ENCODE measurements around the gene EPHA8. TPM values are rescaled to one million over a fixed set of nuclear protein-coding genes. Genes with fewer than 3 reads are reported as not detected.

The EPHA8 gene
- total RNA-seq, 1 donor from 2014 or later, result not detected

DNA sequence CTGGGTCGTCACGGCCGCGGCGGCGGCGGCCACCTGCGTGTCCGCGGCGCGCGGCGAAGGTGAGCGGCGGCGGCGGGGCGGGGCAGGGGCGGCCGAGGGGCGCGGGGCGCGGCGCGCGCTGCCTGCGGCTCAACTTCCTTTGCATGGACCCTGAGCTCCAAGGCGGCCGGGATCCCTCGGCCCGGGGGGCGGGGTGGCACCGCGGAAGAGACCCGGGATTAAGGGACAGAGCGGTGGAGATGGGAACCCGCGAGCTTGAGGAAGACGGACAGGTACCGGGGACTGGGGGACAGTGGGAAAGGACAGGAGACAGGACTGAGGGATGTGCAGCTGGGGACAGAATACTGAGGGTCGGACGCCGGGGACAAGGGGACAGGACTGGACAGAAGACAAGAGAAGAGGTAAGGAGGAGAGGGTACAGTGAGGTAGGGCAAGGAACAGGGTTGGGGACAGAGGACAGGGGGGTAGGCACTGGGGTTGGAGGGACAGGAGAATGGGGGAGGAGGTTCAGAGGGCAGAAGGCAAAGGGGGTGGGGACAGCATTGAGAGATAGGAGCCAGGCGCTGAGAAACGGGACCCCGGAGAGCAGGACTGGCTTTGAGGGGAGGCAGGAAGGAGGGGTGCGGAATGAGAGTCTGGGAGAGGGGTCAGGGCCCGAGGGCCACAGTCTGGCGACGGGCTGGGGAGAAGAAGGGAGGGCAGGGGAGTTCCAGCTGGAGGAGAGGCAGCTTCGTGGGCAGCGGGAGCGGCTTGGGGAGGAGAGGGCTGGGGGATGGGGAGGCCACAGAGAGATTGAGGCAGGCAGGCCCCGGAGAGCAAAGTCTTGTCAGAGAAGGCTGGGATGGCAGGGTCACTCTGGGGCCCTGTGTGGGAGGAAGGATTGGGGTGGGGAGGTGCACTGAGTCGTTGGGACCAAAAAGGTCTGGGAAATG, 648 bp downstream of the EPHA8 start:
- no peak for DNase-seq (ENCODE audit: low spot score)

- DNase-seq (ENCODE audit: low spot score), result no peak
Observed at GRCh38 chr1:22566161-22566560, 2.9 kb downstream of the EPHA8 start.

DNA sequence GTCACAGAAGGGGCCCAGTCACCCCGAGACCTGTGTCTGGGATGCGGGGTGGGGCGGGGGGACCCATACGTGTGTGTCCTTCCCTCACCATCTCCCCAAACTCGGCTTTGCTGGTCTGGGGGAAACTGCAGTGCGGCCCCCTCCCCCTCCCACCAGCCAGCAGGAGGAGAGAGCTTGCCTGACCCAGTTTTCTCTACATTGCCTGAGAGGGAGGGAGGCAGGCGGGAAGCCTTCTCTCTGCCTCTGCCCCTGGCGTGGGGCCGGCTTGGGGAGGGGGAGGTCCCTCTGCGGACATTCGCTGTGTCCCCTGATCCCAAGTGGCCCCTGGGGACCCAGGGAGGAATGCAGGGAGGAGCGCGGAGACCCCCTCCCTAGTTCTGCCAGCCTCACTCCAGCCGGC, 3.9 kb downstream of the EPHA8 start:
- no peak for DNase-seq (ENCODE audit: low spot score)

DNA sequence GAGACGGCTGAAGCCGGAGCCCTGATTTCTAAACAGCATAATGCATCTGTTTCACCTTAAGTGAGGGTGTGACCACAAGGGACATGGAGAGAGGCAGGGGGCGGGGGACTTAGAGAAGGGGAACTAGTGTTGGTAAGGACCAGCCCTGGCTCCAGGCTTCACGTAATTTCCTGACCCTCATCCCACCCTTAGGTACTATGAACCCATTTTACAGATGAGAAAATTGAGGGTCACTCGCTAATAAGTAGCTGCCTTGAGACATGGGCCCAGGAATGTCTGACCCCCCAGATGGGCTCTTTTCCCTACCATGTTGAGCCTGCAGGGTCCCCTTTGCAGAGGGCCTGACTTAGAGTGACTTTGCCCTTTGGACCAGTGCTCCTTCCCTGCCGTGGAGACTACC, 4.7 kb downstream of the EPHA8 start:
- DNase-seq (ENCODE audit: low spot score), result no peak

GRCh38 chr1:22569269-22569668, 6.0 kb downstream of the EPHA8 start:
- no peak for DNase-seq (ENCODE audit: low spot score)

GRCh38 chr1:22570140-22570909, 7.0 kb downstream of the EPHA8 start:
- DNase-seq (ENCODE audit: low spot score), result no peak

DNA sequence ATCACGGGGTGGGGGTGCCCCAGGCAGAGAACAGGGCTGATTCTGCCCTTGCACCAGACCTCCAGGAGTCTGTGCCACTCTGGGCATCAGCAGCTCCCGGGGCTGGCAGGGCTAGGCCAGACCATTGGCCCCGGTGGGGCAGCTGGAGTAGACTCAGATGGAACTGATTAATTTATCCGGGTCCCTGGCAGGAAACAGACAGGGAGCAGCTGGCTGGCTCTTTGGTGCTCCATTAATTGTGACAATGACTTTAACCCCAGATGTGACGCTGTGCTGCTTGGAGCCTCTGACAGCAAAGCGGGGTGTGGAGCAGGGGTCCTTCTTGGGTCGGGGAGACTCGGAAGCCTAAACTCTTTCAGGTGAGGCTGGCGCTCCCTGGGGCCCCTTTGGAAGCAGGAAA, 9.5 kb downstream of the EPHA8 start:
- DNase-seq (ENCODE audit: low spot score), result no peak

DNA sequence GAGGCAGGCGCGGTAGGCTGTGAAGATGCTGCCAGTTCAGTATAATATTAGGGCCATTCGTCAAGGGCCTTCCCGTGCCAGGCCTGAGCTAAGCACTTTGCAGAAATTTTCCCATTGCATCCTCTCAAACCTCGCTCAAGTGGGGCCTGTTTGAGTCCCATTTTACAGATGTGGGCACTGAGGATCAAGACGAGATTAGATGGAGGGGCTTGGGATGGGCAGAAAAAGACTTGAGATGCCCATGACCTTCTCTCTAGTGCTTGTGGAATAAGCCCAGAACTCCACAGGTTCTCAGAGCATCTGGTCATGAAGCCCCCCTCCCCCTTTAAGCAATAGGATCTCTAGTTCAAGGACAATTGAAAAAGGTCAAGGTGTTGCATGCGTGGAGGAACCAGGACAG, 9.9 kb downstream of the EPHA8 start:
- no peak for DNase-seq (ENCODE audit: low spot score)

DNA sequence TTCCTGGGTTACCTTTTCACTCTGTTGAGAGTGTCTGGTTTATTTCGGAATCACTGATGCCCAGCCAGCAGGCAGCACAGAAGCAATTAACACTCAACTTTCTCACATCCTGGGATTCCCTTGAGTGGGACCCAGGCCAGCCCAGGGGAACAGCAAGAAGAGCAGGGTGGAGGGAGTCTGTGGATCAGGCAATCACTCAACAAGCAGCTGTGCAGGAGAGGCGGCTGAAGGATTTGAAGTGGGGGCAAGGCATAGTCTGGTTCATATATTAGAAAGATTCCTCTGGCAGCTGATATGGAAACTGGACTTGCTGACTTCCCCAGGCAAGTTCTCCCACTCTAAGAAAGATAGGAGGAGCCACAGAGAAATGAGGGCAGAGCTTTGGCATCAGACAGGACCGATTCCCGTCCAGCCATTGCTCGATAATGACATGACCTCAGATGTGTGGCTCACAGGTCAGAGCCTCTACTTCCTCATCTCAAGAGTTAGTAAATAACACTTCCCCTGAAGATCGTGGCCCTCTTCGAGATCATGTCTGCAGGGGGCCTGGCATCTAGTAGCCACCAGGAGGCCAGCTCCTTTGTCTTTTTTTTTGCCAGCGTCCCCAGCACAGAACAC, 12.4 kb downstream of the EPHA8 start:
- no peak for DNase-seq (ENCODE audit: low spot score)

DNA sequence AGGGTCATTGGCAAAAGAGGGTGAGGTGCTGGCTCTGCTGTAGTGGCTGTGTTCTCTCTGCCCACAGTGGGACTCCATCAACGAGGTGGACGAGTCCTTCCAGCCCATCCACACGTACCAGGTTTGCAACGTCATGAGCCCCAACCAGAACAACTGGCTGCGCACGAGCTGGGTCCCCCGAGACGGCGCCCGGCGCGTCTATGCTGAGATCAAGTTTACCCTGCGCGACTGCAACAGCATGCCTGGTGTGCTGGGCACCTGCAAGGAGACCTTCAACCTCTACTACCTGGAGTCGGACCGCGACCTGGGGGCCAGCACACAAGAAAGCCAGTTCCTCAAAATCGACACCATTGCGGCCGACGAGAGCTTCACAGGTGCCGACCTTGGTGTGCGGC, 12.9 kb downstream of the EPHA8 start:
- no peak for DNase-seq (ENCODE audit: low spot score)

DNA sequence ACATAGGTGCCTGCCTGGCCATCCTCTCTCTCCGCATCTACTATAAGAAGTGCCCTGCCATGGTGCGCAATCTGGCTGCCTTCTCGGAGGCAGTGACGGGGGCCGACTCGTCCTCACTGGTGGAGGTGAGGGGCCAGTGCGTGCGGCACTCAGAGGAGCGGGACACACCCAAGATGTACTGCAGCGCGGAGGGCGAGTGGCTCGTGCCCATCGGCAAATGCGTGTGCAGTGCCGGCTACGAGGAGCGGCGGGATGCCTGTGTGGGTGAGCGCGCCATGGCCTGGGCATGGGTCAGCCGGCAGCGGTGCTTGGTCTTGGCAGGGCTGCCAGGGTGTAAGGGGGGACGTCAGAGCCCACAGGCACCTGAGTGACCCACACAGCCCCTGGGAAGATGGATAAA, 13.3 kb downstream of the EPHA8 start:
- DNase-seq (ENCODE audit: low spot score), result no peak

GRCh38 chr1:22578732-22579361, 15.6 kb downstream of the EPHA8 start:
- no peak for DNase-seq (ENCODE audit: low spot score)

- DNase-seq (ENCODE audit: low spot score), result no peak
Observed at GRCh38 chr1:22579541-22580155, 16.4 kb downstream of the EPHA8 start.

DNA sequence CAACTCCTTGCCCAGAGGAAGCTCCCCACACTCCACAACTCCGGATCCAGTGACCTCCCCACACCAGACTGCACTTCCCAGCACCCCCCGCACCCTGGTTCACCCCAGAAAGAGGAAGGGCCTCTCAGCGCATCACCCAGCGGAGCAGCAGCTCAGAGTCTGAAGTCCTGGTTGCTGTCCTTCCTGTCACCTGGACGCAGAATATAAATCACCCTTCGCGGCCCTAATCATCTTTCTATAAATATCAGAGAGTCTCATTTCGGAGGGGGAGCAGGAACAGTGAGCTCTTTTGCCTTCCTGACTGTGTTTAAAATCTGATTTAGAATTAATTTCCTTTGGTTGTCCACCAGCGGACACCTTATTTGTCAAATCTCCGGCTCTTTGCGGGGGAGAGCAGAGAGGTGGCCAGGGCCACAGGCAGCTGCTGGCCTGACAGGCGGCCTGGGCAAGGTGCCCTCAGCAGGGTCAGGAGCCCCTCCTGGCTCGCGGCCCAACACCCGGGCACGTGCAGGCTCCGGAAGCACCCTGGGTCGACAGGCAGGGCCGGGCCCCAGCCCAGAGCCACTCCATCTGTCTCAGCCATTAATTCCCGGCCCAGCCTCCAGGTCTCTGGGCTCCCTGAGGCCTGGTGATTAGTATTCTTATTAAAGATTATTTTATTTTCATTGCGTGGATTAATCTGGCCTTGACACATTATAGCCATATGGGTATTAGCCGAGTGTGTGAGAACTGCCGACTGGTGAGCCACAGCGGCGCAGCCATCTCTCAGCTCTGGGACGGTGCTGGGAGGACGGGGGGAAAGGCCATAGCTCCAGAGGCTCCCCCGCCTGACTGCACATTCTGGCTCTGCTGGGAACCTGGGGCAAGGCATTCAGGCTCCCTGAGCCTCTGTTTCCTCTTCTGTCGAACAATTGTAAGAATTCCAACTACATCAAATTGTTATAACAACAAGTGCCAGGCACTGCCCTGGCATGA, 19.7 kb downstream of the EPHA8 start:
- no peak for DNase-seq (ENCODE audit: low spot score)

- DNase-seq (ENCODE audit: low spot score), result no peak
Observed at GRCh38 chr1:22584001-22584562, 20.8 kb downstream of the EPHA8 start.

GRCh38 chr1:22584970-22585369, 21.7 kb downstream of the EPHA8 start:
- no peak for DNase-seq (ENCODE audit: low spot score)

- DNase-seq (ENCODE audit: low spot score), result no peak
Observed at GRCh38 chr1:22585471-22585870, 22.2 kb downstream of the EPHA8 start.

DNA sequence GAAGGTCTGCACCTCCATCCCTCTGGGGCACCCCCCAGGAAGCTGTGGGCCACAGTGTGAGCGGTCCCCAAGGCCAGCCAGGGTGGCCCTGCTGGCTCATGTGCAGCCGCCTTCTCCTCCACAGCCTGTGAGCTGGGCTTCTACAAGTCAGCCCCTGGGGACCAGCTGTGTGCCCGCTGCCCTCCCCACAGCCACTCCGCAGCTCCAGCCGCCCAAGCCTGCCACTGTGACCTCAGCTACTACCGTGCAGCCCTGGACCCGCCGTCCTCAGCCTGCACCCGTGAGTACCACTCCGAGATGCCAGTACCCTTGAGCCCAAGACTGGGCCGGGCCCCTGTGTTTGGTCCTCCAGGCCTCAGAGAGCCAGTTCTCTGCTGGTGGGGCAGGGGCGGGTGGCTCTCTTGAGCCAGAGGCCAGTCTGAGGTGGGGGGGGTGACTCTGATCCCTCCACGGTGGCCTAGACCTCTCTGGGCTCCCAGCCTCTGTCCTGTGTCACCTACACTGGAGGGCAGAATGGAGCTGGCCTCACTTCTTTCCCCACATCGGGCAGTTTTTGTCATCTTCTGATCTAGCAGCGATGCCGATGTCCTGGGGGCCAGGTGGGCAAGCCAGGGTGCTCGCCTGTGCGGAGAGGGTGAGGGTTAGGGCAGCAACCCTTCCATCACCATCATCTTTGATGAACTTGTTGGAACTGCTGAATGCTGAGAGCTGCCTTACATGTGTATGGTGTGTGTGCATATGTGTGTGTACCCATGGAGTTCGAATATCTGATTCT, 23.3 kb downstream of the EPHA8 start:
- no peak for DNase-seq (ENCODE audit: low spot score)

- no peak for DNase-seq (ENCODE audit: low spot score)
Observed at GRCh38 chr1:22587247-22587646, 24.0 kb downstream of the EPHA8 start.

All from mesenteric fat pad (tissue), 1 donor.